ENCODE data around the gene PGPEP1. TPM values are rescaled to one million over a fixed set of nuclear protein-coding genes. Genes with fewer than 3 reads are reported as not detected.

Gene PGPEP1
- total RNA-seq, 1 experiment from 2014 or later: 6.5 TPM

GRCh38 chr19:18292462-18292809 is 48.0 kb upstream of the PGPEP1 start:
- peak overlapping the region; percentile 78 for H3K4me3 Mint-ChIP-seq (ENCODE audit: unreplicated experiment)
- no peaks in the 10 kb centered on the region for H3K9me3 Mint-ChIP-seq (ENCODE audit: unreplicated experiment)
- H3K36me3 Mint-ChIP-seq (ENCODE audit: insufficient read depth, unreplicated experiment): peaks cover 6% of the 10 kb centered on the region
- TF ChIP-seq CTCF (IDR thresholded peaks at IDR 0.05; ENCODE audit: unreplicated experiment): no peak
- BruUV-seq (replicated peaks): no TSS peak
- H3K4me1 Mint-ChIP-seq (ENCODE audit: insufficient read depth, unreplicated experiment): peaks cover 19% of the 10 kb centered on the region
- peak overlapping the region; percentile 97 for H3K27ac Mint-ChIP-seq (ENCODE audit: low read depth, unreplicated experiment)
- intact Hi-C loops (cut with micrococcal nuclease): no loop called here
- ChIA-PET POLR2A (interaction anchor here (0.6 to 4.0 kb wide), 14 partner anchors 10 to 252 kb away, joined by 3 to 170 read pairs (median 7); partner anchors contain the start of genes IQCN, JUND, LSM4 and MPV17L2), CTCF (interaction anchor here (0.7 to 2.7 kb wide), 6 partner anchors 13 to 683 kb away, joined by 3 to 15 read pairs (median 6); partner anchors contain the start of gene LSM4)
- no peaks in the 10 kb centered on the region for H3K27me3 Mint-ChIP-seq (ENCODE audit: insufficient read depth, unreplicated experiment)
- peak; percentile 86 for DNase-seq (ENCODE audit: unreplicated experiment)

- no TSS peak for BruUV-seq (replicated peaks)
- POLR2A ChIA-PET: interaction anchor here (0.6 to 4.0 kb wide), 13 partner anchors 9 to 251 kb away, joined by 3 to 170 read pairs (median 7); partner anchors contain the start of genes IQCN, JUND, LSM4 and MPV17L2
- no peak for TF ChIP-seq CTCF (IDR thresholded peaks at IDR 0.05; ENCODE audit: unreplicated experiment)
These were observed 47.4 kb upstream of the PGPEP1 start for GRCh38 chr19:18292810-18293641.

GRCh38 chr19:18293642-18294466 is 46.5 kb upstream of the PGPEP1 start:
- TF ChIP-seq CTCF (IDR thresholded peaks at IDR 0.05; ENCODE audit: unreplicated experiment): no peak
- peaks cover 6% of the 10 kb centered on the region for H3K36me3 Mint-ChIP-seq (ENCODE audit: insufficient read depth, unreplicated experiment)
- CTCF ChIA-PET: interaction anchor here (0.7 to 2.7 kb wide), 4 partner anchors 8 to 34 kb away, joined by 3 to 15 read pairs (median 12); partner anchors contain the start of gene LSM4
- POLR2A ChIA-PET: interaction anchor here (0.6 to 4.0 kb wide), 7 partner anchors 8 to 102 kb away, joined by 3 to 170 read pairs (median 15); partner anchors contain the start of genes JUND, LSM4, MPV17L2 and RAB3A
- H3K27ac Mint-ChIP-seq (ENCODE audit: low read depth, unreplicated experiment): peak overlapping the region; percentile 83
- intact Hi-C loops (cut with micrococcal nuclease): no loop called here
- peaks cover 19% of the 10 kb centered on the region for H3K4me1 Mint-ChIP-seq (ENCODE audit: insufficient read depth, unreplicated experiment)
- BruUV-seq (replicated peaks): no TSS peak
- no peaks in the 10 kb centered on the region for H3K9me3 Mint-ChIP-seq (ENCODE audit: unreplicated experiment)
- peak overlapping the region; percentile 78 for H3K4me3 Mint-ChIP-seq (ENCODE audit: unreplicated experiment)
- H3K27me3 Mint-ChIP-seq (ENCODE audit: insufficient read depth, unreplicated experiment): no peaks in the 10 kb centered on the region
- DNase-seq (ENCODE audit: unreplicated experiment): no peak

More at GRCh38 chr19:18292810-18293641, 47.4 kb upstream of the PGPEP1 start:
- Mint-ChIP-seq H3K36me3 (ENCODE audit: insufficient read depth, unreplicated experiment) (peaks cover 6% of the 10 kb centered on the region), H3K27ac (ENCODE audit: low read depth, unreplicated experiment) (peak overlapping the region; percentile 83), H3K4me3 (ENCODE audit: unreplicated experiment) (peak overlapping the region; percentile 78), H3K4me1 (ENCODE audit: insufficient read depth, unreplicated experiment) (peaks cover 19% of the 10 kb centered on the region), H3K9me3 (ENCODE audit: unreplicated experiment) (no peaks in the 10 kb centered on the region), H3K27me3 (ENCODE audit: insufficient read depth, unreplicated experiment) (no peaks in the 10 kb centered on the region)
- DNase-seq (ENCODE audit: unreplicated experiment): peak; percentile 82
- CTCF ChIA-PET: interaction anchor here (0.7 to 2.7 kb wide), 6 partner anchors 13 to 682 kb away, joined by 3 to 15 read pairs (median 6); partner anchors contain the start of gene LSM4
- intact Hi-C loops (cut with micrococcal nuclease): no loop called here
